ENCODE data around the gene COL25A1. TPM values are rescaled to one million over a fixed set of nuclear protein-coding genes. Genes with fewer than 3 reads are reported as not detected.

The COL25A1 gene
- total RNA-seq, 1 donor from 2014 or later, result 1.00 TPM

- intact Hi-C loops (cut with DNase I), result loop anchor here (10.0 kb wide), 1 partner anchor 460 kb away; no protein-coding TSS in a partner anchor
These were observed 7.9 kb downstream of the COL25A1 start for GRCh38 chr4:109294468-109295020.

DNA sequence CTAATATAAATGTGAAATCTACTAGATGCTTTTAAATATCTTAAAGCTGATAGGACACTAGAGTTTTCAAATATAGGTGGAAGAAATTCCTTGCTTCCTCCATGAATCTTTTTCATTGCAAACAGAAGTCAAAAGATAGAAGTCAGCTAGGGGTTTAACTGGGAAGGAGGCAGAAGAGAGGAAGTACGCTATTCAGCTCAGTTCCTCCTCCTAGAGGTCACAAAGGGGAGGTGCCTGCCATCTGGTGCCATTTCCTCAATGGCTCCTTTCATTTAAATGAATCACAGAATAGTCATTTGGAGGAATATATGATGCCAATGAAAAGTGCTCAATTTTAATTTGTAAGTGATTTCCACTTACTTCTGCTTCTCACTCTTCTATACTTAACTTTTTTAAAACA is 8.5 kb downstream of the COL25A1 start:
- intact Hi-C loops (cut with DNase I), result loop anchor here (10.0 kb wide), 1 partner anchor 459 kb away; no protein-coding TSS in a partner anchor
- DNase-seq (ENCODE audit: low spot score), result no peak

More at GRCh38 chr4:109294468-109295020, 7.9 kb downstream of the COL25A1 start:
- DNase-seq (ENCODE audit: low spot score), result no peak

- intact Hi-C loops (cut with DNase I), result loop anchor here (10.0 kb wide), 1 partner anchor 457 kb away; no protein-coding TSS in a partner anchor
- DNase-seq (ENCODE audit: low spot score), result no peak
These were observed 10.7 kb downstream of the COL25A1 start for GRCh38 chr4:109291707-109292238.

DNA sequence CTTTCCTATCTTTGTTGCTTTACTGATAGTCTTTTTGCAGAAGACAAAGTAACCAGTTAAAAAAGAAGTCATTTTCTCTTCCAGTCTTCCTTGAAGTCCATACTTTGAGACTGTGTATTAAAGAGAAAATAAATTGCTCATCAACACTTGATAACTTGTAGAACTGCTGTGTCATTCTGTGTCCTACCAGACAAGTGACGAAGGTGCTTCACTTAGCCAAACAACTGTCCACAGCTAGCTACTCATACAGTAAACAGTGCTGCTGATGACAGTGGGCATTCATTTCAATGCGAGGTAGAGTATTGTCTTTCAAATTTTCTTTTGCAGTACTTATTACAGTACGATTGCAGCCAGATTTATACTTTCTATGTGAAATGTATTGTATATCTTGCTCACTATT is 11.5 kb downstream of the COL25A1 start:
- intact Hi-C loops (cut with DNase I), result loop anchor here (10.0 kb wide), 1 partner anchor 456 kb away; no protein-coding TSS in a partner anchor
- no peak for DNase-seq (ENCODE audit: low spot score)

GRCh38 chr4:109278594-109279031 is 23.8 kb downstream of the COL25A1 start:
- intact Hi-C loops (cut with DNase I), result no loop called here
- DNase-seq (ENCODE audit: low spot score), result no peak

- intact Hi-C loops (cut with DNase I), result no loop called here
- DNase-seq (ENCODE audit: low spot score), result no peak
These were observed 25.9 kb downstream of the COL25A1 start for GRCh38 chr4:109276482-109277095.

GRCh38 chr4:109275066-109275745 is 27.3 kb downstream of the COL25A1 start:
- DNase-seq (ENCODE audit: low spot score), result no peak
- intact Hi-C loops (cut with DNase I), result no loop called here

- no peak for DNase-seq (ENCODE audit: low spot score)
- intact Hi-C loops (cut with DNase I), result no loop called here
These were observed 35.6 kb downstream of the COL25A1 start for GRCh38 chr4:109266891-109267290.

DNA sequence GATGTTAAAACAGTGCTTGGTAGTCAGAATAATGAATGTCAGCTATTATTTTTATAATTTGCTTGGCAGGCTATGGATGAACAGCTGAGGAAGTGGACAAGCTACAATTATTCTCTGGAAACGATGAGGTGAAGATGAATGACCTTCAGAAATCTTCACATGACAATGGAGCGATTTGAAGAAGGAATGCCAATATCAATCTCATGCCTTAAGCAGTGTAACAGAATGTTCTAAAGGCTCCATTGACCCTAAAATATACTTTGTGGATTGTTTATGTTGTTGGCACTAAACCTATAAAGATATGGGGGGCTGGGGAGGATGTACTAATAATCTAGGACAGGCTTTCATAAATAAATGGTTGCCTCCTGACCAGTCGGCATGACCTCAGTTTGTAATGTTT is 36.2 kb downstream of the COL25A1 start:
- DNase-seq (ENCODE audit: low spot score), result no peak
- intact Hi-C loops (cut with DNase I), result no loop called here

- DNase-seq (ENCODE audit: low spot score), result no peak
- intact Hi-C loops (cut with DNase I), result no loop called here
These were observed 38.7 kb downstream of the COL25A1 start for GRCh38 chr4:109263721-109264120.

DNA sequence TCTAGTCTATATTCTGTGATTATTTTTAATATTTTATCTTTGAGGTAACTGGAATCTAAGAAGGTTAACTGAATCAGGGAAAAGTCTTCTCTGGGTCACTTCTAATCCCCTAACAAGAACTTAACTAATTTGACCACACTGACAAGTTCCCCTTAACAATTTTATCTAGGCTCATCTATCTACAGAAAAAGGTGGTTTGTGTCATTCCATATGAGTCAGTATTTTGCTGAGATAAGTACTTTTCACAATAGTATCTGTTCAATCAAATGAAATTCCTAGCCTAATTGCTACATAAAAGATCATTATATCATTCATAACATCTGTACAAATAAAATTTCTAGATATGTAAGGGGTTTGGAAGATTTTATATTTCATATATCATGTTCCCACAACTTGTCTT is 45.6 kb downstream of the COL25A1 start:
- intact Hi-C loops (cut with DNase I), result no loop called here
- no peak for DNase-seq (ENCODE audit: low spot score)

DNA sequence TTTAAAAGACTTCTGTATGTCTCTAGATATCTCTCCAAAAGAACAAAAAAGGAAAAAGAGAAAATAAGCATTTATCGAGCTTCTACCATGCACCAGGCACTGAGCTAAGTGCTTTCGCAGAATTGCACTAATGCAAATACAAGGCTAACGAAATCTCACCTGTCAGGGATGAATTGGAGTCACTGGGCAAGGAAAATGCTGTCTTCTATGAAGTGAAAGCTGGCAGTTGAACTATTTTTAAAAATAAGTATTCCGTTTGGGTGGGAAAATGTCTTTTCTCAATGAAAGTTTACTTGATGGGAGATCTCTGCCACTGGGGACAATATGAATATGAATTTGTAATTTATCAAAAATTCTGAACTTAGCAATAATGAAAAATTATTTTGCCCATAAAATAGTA is 47.6 kb downstream of the COL25A1 start:
- no peak for DNase-seq (ENCODE audit: low spot score)
- intact Hi-C loops (cut with DNase I), result no loop called here

DNA sequence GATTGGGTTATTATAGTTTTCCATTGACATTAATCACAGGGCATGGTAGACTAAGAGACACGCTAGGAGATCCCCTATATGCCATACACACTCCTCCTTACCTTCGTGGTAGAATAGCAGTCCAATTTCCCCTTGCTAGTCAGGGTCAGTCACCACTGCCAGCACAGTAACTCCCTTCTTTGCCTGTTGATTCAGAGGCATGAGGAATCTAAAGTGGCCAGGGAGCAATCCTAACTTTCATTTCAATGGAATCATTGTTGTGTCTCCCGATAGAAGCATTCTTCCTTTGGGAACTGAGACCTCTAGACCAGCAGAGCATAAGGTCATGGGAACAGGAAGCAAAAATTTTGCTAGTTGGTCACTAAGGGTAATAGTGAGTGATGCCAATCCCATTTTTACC is 51.1 kb downstream of the COL25A1 start:
- intact Hi-C loops (cut with DNase I), result no loop called here
- DNase-seq (ENCODE audit: low spot score), result no peak

GRCh38 chr4:109248322-109248900 is 54.0 kb downstream of the COL25A1 start:
- intact Hi-C loops (cut with DNase I), result no loop called here
- DNase-seq (ENCODE audit: low spot score), result no peak

DNA sequence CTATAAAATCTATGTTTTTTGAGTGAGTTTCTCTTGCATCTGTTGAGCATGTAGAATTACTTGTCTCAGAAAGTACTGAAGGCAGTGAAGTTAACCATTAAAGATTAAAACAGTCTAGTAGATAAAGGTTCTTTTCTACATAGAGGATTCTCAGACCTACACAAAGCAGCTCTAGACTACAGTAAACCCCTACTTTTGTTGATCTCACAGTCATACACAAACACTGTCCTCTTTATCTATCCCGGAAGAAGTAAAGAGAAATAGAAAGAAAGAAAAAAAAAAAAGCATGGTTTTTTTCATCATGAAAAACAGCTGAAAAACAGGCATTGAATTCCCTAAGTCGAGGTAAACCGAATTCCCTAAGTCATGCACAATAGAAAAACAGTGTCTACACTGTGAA is 58.6 kb downstream of the COL25A1 start:
- intact Hi-C loops (cut with DNase I), result no loop called here
- DNase-seq (ENCODE audit: low spot score), result no peak

DNA sequence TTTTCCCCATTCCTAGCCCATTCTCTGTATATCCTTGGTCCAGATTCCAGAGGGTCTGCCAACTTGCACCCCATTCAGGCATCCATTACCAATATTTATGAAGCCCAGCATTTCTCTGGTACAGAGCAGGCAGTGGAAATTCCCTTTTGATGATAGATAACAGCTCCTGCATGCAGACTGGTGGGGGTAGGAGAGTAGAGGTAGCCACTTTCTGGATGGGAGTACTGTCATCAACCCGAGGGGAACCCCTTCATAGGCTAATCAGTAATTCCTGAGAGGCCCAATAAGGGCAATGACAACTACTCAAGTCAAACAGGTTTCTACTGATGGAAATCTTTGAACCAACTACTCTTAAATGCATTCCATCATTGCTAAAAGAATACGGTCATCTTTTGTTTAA is 63.7 kb downstream of the COL25A1 start:
- DNase-seq (ENCODE audit: low spot score), result no peak
- intact Hi-C loops (cut with DNase I), result no loop called here

DNA sequence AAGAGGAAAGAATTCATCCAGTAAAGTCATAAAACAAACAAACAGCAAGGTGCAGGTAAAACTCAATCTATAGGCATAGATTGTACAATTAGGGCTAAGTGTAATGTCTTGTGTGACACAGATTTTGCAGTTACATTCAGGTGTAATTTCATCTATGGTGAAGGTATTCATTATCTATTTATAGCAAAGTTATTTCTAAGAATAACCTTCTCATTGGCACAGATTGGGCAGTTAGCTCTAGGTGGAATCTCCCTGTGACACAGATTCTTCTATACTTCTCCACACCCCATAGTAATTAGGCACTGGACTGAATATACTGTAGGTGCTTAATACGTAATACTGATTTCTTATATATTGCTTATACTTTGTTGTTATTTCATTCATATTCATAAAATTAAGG is 66.8 kb downstream of the COL25A1 start:
- DNase-seq (ENCODE audit: low spot score), result no peak
- intact Hi-C loops (cut with DNase I), result no loop called here

GRCh38 chr4:109234596-109234995 is 67.9 kb downstream of the COL25A1 start:
- DNase-seq (ENCODE audit: low spot score), result no peak
- intact Hi-C loops (cut with DNase I), result no loop called here

GRCh38 chr4:109233570-109233969 is 68.9 kb downstream of the COL25A1 start:
- DNase-seq (ENCODE audit: low spot score), result no peak
- intact Hi-C loops (cut with DNase I), result no loop called here

GRCh38 chr4:109232681-109233080 is 69.8 kb downstream of the COL25A1 start:
- intact Hi-C loops (cut with DNase I), result no loop called here

More at GRCh38 chr4:109232681-109233080, 69.8 kb downstream of the COL25A1 start:
- no peak for DNase-seq (ENCODE audit: low spot score)

Measured in cardiac septum (tissue), 1 donor.